HT1080 (cell line): ENCODE data around the gene CHN2. TPM values are rescaled to one million over a fixed set of nuclear protein-coding genes. Genes with fewer than 3 reads are reported as not detected.

ENCODE experiments used
- DNase-seq: peaks from one replicate; pipeline ENCODE4 v3.0.0-alpha.2; 2015; ENCODE audit warnings: low read depth
- total RNA-seq: library from RNA; depleted of rRNA; stranded (reverse); fragments of >200 nt; shearing (Covaris generic); gene quantifications from 2 replicates; pipeline ENCODE4 v1.2.3, GENCODE V29; 2014

Gene CHN2
- total RNA-seq, 1 experiment from 2014 or later, result not detected

DNA sequence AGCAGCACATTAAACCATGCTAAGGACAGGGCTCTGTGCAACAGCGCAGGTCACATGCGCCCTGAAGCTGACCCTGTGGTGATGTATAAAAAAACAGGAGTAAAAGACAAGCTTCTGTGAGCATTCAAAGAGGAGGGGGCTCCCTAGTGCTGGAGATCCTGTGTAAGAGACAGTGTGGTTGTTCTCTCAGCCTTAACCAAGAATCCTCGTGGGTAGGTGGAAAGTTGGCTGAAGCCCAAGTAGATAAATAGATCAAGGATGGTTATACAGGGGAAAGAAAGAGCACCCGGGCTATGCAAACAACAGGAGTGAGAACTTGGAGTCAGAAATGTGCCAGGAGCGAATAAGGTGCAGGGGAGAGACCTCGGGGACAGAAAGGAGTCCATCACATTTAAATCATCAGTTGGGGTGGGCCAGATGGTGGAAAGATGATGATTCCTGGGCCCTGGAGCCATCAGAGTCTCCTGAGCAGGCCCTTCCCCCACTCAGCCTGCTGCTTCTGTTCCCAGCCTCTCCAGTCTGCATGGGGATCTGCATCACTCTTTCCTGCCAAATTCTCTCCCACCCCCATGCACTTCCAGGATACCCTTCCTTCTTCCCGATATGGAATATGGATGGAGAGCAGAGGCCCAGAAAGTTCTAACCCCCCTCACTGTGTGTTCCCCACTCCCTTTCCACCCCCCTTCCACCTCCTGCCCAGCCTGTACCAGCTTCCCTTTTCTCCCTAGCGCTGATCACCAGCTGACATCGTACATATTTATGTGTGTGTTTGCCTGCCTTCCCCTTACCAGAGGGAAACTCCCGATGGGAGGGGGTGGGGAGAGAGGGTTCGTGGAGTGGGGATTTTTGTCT, 291.0 kb downstream of the CHN2 start:
- DNase-seq, result no peak

DNA sequence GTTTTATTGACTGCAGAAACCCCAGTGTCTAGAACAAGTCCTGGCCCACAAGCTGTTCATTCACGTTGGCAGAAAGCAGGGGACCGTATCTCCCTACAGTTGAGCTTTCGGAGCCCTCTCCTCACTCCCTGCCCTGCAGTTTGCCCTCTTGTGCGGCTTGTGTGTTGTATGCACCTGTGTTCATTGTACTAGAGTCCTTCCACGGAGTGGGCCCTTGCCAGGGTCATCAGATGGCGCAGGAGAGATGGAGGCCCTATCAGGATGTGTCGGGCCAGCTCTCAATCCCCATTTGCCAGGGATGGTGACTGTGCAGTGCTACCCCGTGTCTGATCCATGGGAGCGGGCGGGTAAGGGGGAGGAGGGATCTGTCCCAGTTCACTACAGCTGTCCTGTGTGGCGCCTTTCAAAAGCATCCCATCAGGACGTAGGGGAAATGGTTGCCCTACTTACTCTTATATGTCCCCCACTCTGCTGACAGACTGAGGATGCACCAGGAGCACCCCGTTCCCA, 291.7 kb downstream of the CHN2 start:
- DNase-seq, result no peak

DNA sequence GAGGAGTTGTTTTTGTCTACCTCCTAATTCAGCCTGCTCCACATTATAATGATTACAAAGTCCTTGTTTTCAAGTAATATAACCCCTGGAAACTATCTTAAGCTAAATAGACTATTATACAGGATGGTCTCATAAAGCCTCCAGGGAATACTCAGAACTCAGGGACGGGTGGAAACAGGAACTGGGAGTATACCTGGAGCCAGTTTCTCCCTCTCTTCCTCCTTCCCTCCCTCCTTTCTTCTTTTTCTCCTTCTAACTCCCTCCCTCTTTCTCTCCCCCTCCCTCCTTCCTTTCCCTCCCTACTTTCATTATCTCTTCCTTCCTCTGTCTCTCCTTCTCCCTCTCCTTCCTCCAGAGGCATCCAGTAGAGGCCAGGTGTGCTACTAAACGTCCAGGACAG, 292.8 kb downstream of the CHN2 start:
- no peak for DNase-seq

DNA sequence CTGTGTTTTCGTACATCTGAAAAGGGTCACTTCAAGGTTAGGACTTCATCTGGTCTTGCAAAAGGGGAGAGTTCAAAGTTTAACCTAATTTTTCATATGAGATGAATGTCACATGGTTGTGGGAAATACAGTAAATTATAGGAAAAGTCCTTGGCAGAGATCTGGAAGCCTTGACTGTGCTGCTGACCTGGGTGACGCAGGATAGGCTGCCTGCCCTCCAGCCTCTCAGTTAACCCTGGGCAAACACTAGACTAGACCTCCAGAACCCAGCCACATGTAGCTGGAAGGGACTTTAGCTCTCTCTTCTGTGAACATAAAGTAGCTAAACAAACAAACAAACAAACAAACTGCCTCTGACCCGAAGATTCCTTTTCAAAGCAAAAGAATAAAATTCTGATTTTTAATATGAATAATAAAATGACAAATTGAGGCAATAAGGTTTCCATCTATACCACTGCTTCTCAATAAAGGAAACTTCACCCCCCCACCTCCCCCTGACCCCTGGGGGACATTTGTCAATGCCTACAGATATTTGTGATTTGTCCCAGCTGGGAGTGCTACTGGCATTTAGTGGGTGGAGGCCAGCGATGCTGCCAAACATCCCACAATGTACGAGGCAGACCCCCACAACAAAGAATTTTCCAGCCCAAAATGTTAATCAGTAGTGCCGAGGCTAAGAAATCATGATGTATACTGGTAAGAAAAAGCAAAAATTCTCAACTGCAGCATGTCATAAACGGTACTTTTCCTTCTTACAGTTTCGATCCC, 293.8 kb downstream of the CHN2 start:
- DNase-seq, result no peak

DNA sequence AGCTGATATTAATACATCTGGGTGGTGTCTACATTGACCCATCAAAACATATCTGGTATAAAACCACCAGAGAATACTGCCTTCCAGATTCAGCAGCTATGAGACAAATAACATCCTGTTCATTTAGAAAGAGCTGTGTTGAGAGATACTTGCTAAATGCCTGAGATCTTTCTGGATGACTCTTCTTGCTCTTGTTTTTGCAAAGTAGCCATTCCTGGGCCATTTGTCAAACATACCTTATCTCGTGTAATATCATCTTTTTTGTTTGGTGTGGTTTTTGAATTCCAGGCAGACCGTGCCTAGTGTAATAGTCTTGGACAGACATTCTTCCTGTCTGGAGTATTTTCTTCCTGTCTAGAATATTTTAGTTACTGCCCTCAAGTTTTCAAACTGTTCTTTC, 294.4 kb downstream of the CHN2 start:
- DNase-seq, result peak; percentile 53

DNA sequence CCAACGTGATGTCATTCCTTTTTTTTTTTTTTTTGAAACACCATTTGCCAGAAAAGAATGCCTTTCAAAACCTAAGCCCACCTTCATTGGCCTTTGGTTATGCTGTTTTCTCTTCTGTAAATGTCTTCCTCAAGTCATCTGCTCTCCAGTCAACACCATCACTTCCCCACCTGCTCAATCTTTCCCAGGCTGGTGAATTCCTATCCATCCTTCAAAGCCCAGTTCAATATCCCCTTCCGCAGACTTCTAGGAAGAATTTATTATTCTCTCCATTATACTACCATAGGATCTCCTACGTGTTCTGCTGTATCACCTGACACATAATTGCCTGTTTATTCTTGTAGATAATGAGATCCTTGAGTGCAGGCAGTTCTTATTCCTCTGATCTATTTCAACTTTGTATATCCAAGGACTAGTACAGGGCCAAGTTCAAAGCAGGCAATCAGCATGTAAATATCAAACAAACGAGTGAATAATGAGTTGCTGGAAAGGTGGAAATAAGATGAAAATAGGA, 295.6 kb downstream of the CHN2 start:
- DNase-seq, result no peak

DNA sequence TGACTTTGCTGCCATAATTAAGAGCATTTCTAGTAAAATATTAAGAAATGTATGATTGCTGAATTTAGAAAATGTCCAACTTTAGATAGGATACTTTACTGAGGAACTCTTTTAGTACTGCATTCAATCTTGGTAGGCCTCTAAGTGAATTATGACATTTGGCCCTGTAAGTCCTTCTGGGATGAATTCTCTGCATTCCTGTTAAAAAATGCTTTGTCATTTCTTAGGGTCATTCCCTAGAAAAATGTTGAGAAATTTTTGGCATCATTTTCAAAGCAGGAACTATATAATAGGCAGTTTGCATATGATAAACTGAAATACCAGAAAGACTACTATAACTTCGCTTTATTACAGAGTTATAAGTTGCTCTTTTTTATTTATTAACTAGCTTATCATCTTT, 299.8 kb downstream of the CHN2 start:
- no peak for DNase-seq

DNA sequence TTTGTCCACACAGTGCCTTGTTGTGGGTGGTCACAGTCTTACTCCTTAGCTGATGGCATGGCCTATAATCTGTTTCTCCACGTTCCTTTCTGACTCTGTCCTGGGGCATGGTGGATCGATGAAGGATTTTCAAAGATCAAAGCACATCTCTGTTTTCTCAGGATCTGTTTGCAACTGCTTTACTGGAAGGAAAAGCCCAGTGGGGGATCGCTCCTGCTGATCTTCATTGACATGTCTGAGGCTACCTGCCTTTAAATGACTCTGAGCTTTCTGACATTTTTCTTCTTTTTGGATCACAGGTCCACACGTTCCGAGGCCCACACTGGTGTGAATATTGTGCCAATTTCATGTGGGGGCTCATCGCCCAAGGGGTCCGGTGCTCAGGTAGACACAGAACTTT, 301.1 kb downstream of the CHN2 start:
- DNase-seq, result no peak

DNA sequence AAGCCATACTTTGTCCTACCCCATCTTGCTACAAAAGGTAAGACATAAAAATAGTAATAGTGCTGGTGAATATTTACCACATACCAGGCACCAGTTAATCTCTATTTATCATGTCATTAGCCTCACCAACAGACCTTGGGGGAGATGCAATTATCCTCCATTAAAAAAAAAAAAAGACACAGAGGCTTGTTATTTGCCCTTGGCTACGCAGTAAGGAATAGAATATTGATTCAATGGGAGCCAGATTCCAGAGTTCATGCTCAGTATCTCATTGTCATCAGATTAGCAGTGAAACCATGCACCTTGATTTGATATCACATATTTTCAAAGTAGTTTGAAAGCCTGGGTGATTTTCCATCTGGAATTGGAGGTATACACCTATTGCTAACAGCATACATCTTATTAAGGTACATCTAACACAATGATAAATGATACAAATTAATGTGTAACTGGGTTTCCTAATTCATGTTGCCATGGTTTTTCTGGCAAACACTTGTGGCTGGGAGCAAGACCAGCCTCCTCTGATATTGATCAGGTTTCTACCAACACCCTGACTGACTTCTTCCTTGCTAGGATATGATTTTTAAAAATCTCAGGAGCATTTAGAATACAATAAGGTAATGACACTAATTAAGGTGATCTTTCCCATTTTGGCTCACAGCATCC, 301.9 kb downstream of the CHN2 start:
- DNase-seq, result no peak

DNA sequence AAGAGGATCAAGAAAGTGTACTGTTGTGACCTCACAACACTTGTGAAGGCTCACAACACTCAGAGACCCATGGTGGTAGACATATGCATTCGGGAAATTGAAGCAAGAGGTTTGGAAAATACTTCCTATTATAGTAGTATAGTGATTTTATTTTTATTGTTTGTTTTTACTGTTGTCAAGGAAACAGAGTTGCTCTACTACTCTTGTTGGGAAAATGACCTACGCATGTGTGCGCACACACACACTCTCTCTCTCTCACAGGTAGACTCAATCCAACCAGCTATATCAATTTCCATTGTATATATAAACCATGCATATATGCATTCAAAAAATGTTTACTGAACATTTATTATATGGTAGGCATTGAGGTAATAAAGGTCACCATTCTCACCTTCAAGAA, 305.4 kb downstream of the CHN2 start:
- DNase-seq, result no peak

DNA sequence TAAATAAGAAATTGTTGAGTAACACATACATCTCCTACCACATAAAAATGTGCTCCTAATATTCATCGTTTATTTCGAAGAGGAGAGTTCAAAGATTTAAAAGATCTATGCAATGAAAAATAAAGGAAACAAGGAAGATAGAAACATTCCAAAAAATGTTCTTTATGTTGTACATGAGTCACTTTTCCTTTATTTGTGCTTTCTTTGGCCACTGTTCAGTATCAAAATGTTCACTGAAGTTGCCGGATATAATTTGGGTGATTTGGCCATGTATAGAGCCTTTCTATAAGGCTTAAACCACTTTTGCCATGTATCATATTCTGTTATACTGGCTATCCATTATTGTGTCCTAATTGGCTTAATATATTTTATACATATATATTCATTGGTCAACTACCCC, 306.1 kb downstream of the CHN2 start:
- DNase-seq, result no peak

DNA sequence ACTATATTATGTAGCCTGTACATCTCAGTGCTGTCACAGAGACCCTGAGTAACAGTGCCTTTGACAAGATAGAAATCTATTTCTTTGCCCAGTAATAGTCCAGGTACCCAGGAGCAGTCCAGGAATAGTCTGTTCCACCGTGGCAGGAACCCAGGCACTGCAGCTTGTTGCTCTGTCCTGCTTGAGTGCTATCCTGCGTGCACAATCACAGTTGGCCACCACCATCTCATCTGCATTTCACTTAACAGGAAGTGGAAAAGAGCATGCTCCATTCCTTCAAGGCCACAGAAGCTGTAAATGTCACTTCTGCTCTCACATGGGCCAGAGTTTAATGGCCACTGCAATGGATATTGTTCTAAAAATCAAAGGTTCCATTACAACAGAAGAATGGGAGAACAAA, 307.6 kb downstream of the CHN2 start:
- no peak for DNase-seq

DNA sequence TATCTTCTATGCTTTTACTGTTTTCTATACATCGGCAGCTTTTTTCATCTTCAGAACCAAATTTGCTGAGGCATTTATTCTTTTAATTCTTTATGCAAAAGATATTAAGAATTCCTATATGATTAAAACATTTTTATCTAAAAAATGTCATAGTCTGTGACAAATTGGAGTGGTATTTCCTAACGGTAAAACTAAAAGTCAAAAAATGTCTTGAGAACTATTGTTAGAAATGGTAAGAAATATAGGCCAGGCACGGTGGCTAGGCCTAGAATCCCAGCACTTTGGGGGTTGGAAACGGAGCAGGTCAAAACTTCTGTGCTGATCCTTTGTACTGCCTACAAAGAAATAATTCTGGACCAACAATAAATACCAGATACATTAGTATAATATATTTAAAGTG, 311.4 kb downstream of the CHN2 start:
- no peak for DNase-seq

DNA sequence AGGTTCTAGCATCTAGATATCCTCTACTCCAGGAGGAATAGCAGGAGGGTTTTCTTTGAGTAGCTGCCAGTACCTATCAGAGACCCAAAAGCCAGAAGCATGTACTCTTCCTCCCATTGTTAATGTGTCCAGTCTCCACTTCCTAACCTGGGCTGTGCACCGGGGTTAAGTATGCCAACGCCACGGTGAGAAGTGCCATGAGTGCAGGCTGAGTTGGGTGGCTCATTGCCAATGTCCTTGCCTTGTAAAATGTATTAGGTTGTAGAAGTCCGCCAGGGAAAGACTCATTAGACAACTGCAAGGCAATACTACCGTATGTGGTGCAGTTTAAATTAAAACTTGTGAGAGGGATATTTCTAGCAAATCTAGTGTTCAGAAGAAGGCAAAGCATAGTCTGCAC, 314.0 kb downstream of the CHN2 start:
- no peak for DNase-seq

DNA sequence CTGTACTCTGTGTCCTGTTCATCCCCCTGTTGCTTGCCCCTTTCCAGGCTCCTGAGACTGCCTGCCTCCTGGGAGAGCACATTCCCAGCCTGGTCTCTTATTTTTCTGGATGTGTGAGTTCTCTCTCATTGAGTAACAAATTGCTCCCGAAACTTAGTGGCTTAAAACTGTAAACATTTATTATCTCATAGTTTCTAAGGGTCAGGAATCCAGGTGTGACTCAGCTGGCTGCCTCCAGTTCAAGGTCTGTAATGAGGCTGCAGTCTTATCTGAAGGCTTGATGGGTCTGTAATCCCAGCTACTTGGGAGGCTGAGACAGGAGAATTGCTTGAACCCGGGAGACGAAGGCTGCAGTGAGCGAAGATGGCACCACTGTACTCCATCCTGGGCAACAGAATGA, 315.5 kb downstream of the CHN2 start:
- DNase-seq, result no peak

DNA sequence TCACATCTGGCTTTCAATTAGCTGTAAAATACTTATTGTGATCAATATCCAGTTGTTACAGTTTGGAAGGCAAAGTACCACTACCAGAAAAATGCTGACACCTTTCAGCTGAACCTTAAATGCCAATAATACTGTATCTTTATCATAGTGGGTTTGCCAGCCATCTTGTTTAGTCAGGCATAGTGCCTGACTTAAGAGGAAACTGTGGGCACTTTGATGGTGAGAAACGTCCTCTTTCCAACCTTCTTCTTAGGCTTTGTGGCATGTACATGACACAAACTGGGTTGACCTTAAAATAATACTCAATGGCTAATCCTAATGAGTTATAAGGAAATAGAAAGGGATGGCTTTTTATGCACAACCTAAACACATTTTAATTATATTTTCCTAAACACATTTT, 316.8 kb downstream of the CHN2 start:
- DNase-seq, result no peak

DNA sequence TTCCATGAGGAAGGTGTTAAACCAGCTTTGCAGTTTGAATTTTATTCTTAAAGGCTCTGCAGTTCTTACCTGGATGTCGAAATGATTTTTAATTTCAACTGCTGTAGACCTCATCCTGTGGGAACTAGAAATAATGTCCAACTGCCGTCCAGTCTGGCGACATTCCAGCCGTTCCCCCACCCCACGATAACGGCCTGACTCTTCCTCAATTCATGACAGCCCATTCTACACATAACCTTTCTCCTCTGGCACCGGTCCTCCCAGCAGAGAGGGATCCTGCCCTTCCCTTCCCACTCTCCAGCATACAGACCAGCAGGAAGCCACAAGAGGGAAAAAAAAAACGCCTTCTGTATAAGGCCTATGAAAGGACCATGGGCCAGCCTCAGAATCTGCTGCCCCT, 317.3 kb downstream of the CHN2 start:
- DNase-seq, result no peak

DNA sequence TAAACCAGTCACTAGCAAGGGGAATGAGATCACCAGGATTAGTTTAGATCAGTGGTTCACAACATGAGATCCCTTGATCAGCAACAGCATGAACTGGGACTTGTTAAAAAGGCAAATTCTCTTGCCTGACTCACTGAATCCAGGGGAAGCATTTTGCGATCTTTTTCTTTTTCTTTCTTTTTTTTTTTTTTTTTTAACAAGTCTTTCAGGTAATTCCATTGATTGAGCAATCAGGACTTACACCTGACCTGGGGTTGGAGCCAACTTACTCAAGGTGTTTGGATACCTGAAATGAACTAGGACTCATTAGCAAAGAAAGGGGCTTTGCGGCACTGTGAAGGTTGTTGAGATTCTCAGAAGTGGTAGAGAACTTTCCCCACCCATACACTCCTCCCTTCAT, 321.9 kb downstream of the CHN2 start:
- DNase-seq, result no peak

DNA sequence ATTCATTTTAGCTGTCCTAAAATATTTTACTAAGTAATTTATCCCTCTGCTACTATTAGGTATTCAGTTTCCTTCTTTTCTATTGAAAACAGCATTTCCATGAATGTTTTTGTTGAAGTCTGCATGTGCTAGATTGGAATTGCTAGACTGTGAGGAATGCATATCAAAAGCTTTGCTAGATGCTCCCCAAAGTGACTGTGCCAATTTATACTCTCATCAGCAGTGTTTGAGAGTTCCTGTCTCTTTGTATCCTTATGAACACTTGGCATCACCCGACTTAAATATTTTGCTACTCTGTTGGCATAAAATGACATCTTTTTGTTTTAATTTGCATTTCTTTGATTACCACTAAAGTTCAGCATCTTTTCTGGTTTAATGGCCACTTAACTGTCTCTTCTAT, 324.0 kb downstream of the CHN2 start:
- no peak for DNase-seq

DNA sequence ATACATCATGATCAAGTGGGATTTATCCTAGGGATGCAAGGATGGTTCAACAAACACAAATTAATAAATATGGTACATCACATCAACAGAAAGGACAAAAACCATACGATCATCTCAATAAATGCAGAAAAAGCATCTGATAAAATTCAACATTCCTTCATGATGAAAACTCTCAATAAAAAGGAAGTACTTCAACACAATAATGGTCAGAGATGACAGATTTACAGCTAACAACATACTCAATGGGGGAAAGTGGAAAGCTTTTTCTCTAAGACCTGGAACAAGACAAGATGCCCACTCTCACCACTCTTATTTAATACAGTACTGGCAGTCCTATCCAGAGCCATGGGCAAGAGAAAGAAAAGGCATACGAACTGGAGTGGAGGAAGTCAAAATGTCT, 329.2 kb downstream of the CHN2 start:
- no peak for DNase-seq

DNA sequence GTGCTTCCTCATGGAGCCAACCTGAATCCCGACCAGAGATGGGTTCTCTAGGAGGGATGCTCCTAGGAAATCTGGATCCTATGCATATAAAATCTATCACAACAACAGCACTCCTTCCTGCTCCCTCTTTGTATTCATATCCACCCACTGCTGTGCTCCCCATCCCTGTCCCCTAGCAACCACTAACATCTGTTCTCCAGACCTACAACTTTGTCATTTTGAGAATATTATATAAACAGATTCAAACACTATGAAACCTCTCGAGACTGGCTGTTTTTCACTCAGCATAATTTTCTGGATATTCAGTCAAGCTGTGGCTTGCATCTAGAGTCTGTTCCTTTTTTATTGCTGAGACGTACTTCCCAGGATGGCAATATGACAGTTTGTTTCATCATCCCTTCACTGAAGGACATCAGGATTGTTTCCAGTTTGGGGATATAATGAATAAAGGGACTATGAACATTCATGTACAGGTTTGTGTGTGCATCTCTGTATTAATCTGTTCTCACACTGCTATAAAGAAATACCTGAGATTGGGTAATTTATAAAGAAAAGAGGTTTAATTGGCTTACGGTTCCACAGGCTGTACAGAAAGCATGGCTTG, 333.0 kb downstream of the CHN2 start:
- DNase-seq, result no peak
